ENCODE results near the gene CAPZB.

- TF ChIP-seq CTCF (IDR thresholded peaks at IDR 0.05; ENCODE audit: low read length) (no peak), EZH2 (IDR thresholded peaks at IDR 0.05; ENCODE audit: borderline replicate concordance, low read length) (no peak)
Measured at GRCh38 chr1:19382222-19382621, 103.1 kb downstream of the CAPZB start.

Data from OCI-LY1 (cell line).